NCI-H1092 treated with DMSO at 0.1 percent for 48 hours (cell line): ENCODE results near the gene GPR32.
"Not testable (repeated sequence)": the region's sequence is repeated elsewhere in the genome, so short reads cannot be mapped to it uniquely, and the experiment has no call there.

Source experiments
- DNase-seq: peaks from one replicate; lab custom pipeline; 2025; lab: John Stamatoyannopoulos, UW

Gene GPR32

GRCh38 chr19:50783848-50784152 is 13.5 kb downstream of the GPR32 start:
- DNase-seq, result not testable (repeated sequence)

- DNase-seq, result no peak
Observed at GRCh38 chr19:50784710-50785109, 14.4 kb downstream of the GPR32 start.

- DNase-seq, result no peak
Observed at GRCh38 chr19:50785329-50785728, 15.1 kb downstream of the GPR32 start.

DNA sequence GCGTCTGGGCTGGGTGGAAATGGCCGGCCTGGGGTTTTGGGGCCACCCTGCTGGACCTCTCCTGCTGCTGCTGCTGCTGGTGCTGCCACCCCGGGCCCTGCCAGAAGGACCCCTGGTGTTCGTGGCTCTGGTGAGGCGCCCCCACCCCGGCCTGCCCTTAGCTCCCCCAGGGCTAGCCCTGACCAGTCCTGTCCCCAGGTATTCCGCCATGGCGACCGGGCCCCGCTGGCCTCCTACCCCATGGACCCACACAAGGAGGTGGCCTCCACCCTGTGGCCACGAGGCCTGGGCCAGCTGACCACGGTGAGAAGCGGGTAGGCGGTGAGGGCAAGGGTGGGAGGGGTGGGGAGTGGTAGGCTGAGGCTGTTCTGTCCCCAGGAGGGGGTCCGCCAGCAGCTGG is 20.1 kb downstream of the GPR32 start, which contains the start of gene ACP4:
Gene ACP4, plus strand, starts transcription at position 20 of the 400 bp plus-strand sequence. Its CDS starts 0 bp downstream, at position 20.
- DNase-seq, result no peak

- no peak for DNase-seq
Observed at GRCh38 chr19:50790922-50791467, 20.7 kb downstream of the GPR32 start.

DNA sequence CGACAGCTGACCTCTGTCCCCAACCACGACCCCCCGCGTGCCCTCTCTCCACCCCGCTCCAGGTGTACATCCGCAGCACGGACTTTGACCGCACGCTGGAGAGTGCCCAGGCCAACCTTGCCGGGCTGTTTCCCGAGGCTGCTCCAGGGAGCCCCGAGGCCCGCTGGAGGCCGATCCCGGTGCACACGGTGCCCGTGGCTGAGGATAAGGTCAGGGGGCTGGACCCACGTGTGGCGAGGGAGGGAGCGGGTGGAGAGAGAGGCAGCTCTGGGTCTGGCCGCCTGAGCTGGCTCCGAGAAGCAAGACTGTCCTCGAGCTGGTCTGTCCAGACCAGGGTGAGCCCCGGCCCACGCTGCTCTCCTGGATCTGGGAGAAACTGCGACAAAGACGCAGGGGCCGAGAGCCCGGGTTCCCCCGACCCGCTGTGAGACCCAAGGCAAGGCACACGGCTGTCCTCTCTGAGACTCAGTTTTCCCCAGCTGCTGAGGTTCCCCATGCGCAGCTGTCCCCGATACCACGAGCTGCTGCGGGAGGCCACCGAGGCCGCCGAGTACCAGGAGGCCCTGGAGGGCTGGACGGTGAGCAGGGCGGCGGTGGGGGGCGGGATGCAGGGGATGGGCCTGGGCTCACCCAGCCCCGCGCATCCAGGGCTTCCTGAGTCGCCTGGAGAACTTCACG is 21.5 kb downstream of the GPR32 start:
- no peak for DNase-seq

DNA sequence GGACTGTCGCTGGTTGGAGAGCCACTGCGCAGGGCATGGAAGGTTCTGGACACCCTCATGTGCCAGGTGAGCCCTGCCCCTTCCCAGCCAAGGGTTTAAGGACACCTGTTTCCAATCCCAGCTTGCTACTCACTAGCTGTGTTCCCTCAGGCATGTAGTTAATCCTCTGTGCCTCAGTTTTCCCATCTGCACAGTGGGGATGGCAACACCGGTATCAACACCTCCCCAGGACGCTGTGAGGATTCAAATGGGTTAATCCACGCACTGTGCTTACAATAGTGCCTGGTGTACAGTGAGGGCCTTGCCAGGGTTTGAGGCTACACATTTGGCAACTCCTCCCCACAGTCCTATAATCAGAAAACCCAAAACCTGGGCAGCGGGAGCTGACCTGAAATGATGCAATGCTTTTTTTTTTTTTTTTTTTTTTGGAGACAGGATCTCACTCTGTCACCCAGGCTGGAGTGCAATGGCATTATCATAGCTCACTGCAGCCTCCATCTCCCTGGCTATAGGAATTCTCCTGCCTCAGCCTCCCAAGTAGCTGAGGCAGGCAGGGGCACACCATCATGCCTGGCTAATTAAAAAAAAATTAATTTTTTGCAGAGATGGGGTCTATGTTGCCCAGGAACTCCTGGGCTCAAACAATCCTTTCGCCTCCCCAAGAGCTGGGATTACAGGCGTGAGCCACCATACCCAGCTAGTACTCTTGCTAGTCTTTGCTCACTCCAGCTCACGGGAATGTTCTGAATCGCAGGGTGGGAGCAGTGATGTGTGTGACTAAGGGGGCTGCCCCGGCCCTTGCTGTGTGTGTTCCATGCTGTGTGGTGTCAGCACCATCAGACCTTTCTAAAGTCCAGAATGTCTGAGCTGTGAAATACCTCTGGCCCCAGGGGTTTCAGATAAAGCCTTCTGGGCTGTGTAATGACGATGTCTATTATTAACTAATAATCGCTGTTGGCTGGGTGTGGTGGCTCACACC is 22.3 kb downstream of the GPR32 start:
- no peak for DNase-seq

GRCh38 chr19:50793558-50794065 is 23.3 kb downstream of the GPR32 start:
- DNase-seq, result no peak

DNA sequence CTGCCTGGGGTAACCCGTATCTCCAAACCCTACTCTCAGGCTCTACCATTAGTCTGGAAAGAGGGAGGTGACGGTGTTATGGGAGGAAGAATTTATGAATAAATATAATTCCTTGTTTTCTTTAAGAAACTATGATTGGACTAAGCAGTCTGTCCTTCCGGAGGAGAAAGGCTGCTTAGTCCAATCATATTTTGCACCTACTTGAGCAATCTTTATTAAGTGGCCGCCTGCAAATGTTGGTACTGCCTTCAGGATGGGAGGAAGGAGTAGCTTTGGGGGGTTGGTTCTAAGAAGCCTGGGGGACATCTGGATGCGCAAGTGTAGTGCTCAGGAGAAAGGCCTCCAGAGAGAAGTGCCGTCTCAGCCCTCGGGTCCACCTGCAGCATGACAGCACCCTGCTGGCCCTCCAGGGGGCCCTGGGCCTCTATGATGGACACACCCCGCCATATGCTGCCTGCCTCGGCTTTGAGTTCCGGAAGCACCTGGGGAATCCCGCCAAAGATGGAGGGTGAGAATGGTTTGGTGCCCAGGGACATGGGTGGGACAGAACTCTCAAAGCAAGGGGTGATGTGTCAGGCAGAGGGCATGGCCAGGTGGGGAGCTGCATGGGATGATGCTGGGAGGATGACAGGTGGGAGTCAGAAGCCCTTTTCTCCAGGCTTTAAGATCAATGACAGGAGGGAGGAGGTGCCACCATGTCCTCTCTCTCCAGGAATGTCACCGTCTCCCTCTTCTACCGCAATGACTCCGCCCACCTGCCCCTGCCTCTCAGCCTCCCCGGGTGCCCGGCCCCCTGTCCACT is 24.0 kb downstream of the GPR32 start:
- DNase-seq, result peak; percentile 24

DNA sequence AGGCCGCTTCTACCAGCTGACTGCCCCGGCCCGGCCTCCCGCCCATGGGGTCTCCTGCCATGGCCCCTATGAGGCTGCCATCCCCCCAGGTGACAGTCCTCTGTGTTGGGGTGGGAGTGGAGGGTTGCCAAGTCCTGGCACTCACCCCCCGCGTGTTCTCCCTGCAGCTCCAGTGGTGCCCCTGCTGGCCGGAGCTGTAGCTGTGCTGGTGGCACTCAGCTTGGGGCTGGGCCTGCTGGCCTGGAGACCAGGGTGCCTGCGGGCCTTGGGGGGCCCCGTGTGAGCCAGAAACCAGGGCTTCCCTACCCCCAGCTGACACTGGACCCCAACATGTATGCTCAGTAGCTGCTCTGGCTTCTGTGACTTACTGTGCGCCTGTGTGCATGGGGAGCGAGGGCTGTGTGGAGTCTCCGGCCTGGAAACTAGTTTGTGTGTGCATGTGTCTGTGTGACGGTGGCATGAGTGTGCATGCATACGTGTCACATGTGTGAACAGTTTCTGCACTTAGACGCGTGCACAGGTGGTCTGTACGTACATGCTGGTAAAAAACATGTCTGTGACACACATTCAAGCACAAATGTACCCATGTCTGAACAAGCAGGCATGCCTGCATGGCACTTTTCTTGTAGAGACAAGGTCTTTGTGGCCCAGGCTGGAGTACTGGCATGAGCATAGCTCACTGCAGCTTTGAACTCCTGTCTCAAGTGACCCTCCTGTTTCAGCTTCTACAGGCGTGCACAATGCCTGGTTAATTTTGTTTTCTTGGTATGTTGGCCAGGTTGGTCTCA is 24.8 kb downstream of the GPR32 start:
- no peak for DNase-seq

GRCh38 chr19:50795664-50796073 is 25.4 kb downstream of the GPR32 start:
- DNase-seq, result no peak

DNA sequence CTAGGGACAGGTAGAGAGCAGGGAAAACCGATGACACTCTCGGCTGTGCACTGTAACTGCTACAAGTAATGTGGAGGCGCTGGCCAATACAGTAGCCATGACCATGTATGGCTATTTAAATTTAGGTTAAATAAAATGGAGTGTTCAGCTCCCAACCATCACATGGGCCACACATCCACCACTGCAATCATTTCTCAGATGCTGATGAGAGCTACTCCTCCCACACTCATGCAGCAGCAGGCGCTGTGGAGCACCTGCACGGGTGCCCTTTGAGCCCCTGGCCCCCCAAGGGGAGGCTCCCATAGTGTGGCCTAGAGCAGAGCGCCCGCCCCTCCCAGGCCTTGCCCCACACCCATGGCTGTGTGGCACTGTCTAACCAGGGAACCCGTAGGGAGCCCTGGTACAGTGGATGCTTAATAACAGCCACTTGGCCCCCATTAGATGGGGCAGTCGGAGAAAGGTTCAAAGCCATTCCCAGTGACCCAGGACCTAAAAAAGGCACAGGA is 25.9 kb downstream of the GPR32 start:
- DNase-seq, result no peak

DNA sequence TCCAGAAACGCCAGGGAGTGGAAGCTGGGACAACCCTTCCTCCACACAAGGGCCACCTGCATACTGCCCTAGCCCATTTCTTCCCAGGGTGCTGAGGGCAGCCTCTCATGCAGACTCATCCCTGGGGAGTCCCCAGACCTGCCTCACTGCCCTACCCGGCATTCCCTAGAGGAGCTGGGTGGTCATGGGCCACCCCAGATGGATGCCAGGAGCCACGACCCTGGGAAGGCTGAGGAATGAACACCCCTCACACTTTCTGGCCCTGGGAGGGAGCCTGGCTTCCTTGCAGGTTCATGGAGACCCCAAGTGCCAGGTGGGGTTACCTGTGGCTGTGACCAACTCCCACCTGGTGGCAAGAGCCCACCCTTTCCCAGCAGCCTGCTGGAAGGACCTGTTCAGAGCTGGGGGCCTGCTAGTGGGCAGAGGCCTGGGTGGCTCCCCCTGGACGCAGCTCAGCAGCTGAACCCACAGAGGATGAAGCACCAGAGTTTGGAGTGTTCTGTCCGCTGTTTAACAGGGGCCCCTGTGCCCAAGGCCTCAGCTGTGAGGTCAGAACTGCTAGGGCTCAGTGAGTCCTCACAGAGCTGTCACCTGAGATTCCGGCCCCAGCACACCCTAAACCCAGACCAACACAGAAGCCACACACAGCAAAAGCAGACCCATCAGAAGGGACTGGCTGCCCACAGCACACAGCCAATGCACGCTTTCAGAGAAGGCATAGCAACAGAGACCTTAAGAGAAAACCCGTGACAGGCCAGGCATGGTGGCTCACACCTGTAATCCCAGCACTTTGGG is 26.6 kb downstream of the GPR32 start:
- no peak for DNase-seq

DNA sequence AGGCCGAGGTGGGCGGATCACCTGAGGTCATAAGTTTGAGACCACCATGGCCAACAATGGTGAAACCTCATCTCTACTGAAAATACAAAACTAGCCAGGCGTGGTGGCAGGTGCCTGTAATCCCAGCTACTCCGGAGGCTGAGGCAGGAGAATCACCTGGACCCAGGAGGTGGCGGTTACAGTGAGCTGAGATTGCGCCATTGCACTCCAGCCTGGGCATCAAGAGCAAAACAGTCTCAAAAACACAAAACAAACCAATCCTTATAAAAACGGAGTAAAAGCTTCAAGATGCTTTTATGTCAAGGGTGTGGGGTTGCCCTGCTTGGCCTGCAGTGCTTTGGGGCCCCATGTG is 27.1 kb downstream of the GPR32 start:
- DNase-seq, result no peak

DNA sequence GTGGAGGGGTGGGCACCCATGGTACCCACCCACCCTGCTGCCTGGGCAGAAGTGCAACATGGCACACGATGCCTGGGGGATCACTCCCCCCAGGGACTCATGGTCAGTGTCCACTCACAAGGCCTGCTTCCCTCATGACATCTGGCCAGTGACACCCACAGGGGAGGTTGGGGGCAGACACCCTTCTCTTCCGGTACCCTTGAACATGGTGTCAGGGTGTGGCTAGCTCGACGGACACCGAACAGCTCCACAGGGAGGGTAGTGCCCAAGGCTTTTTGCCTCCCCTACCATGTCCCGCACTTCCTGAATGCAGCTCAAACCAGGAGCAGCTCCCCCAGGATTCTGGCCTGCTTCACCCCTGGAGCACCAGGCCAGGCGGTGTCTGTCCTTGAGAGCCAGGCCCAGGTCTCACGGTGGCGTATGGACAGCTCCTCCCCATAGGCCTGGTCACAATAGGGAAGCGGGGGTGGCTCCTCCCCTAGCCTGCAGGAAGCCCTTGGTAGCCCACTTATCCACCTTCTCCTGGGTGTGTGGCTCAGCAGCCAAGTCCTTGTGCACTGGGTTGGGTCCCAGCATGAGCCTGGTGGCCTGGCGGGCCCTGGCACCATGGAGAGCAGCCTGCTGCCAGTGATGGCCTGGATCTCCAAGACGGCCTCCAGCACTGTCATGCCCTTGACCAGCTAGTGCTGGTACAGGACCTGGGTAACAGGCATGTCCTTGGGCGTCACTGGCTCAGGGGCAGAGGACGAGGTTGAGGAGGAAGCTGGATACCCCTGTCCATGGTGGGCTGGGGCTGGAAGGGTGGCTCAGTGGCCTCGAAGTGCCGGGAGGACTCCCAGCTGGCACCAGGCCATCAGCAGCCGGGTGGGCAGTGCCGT is 27.8 kb downstream of the GPR32 start:
- DNase-seq, result no peak

- DNase-seq, result no peak
Observed at GRCh38 chr19:50798659-50799546, 28.6 kb downstream of the GPR32 start.

GRCh38 chr19:50799547-50799851 is 29.2 kb downstream of the GPR32 start:
- DNase-seq, result no peak

GRCh38 chr19:50801107-50801506 is 30.8 kb downstream of the GPR32 start:
- DNase-seq, result no peak
